Spleen (tissue), 7 donors: Measurements from ENCODE around the gene SLC17A3.

ENCODE experiments used
- POLR2A ChIP-seq, 3 donors: fragments of 450-650 bp; IDR thresholded peaks; one replicate each; pipeline ENCODE4 v1.5.1; 2017; ENCODE audit warnings: antibody characterized with exemption in 3 of 3, mild to moderate bottlenecking in 1 of 3
- TF ChIP-seq, protein P1 (sequence below), 11 experiments: fragments of 200-600 bp in 7 of 11; fragments of 450-650 bp in 4 of 11; sonication (generic) in 4 of 11; IDR thresholded peaks in 8 of 11; conservative IDR thresholded peaks in 3 of 11; 1 replicate in 7 of 11; 2 replicates in 4 of 11; pipeline versions ENCODE4 v1.4.0 to v1.8.0; 2016 to 2021; ENCODE audit warnings: antibody characterized with exemption in 11 of 11, inconsistent platforms in 4 of 11, mild to moderate bottlenecking in 1 of 11
- donor health status: DM: no; HTN: no; CAD: no; lungs with moderate emphysema.
- donor health status: DM: no; HTN: no; CAD: no.
- donor health status: DM: no; HTN: no; CAD: no.

DNA sequence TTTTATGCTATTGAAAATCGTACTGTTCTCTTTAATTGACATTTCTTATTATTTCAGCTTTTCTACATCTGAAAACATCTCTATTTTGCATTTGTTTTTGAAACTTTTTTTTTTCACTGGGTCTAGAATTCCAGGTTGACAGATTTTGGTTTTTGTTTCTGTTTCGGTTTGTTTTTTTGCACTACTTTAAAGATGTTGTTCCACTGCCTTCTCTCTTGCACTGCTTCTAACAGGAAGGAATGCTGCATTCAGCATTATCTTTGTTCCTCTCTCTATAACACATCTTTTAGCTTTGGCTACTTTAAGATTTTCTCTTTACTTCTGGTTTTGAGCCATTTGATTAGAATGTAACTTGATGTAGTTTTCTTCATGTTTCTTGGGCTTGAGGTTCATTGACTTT is 22.1 kb downstream of the SLC17A3 start:
- TF ChIP-seq, protein P1, sequence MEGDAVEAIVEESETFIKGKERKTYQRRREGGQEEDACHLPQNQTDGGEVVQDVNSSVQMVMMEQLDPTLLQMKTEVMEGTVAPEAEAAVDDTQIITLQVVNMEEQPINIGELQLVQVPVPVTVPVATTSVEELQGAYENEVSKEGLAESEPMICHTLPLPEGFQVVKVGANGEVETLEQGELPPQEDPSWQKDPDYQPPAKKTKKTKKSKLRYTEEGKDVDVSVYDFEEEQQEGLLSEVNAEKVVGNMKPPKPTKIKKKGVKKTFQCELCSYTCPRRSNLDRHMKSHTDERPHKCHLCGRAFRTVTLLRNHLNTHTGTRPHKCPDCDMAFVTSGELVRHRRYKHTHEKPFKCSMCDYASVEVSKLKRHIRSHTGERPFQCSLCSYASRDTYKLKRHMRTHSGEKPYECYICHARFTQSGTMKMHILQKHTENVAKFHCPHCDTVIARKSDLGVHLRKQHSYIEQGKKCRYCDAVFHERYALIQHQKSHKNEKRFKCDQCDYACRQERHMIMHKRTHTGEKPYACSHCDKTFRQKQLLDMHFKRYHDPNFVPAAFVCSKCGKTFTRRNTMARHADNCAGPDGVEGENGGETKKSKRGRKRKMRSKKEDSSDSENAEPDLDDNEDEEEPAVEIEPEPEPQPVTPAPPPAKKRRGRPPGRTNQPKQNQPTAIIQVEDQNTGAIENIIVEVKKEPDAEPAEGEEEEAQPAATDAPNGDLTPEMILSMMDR (IDR thresholded peaks at IDR 0.05 in 8 of 11, conservative IDR thresholded peaks at IDR 0.05 in 3 of 11): no peak
- TF ChIP-seq POLR2A (IDR thresholded peaks at IDR 0.05): no peak
